ENCODE data around the gene UCN2.

DNA sequence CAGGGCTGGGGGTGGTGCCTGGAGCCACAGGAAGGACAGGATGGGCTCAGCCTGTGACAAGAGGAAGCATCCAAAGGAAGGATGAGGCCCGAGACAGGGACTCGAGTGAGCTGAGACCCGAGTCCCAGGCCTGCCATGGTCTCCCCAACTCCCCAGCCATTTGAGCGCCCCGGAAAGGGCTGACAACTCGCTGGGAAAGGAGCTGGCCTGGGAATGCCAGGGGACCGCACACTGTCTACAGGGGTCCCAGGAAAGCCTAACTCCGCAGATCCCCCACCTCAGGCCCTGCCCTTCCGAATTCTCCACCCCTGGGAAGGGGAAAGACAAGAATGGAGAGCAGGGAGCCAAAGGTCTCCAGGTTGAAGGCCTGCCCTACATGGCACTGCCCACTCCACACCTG is 38.6 kb downstream of the UCN2 start:
- TF ChIP-seq, protein P1, sequence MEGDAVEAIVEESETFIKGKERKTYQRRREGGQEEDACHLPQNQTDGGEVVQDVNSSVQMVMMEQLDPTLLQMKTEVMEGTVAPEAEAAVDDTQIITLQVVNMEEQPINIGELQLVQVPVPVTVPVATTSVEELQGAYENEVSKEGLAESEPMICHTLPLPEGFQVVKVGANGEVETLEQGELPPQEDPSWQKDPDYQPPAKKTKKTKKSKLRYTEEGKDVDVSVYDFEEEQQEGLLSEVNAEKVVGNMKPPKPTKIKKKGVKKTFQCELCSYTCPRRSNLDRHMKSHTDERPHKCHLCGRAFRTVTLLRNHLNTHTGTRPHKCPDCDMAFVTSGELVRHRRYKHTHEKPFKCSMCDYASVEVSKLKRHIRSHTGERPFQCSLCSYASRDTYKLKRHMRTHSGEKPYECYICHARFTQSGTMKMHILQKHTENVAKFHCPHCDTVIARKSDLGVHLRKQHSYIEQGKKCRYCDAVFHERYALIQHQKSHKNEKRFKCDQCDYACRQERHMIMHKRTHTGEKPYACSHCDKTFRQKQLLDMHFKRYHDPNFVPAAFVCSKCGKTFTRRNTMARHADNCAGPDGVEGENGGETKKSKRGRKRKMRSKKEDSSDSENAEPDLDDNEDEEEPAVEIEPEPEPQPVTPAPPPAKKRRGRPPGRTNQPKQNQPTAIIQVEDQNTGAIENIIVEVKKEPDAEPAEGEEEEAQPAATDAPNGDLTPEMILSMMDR (conservative IDR thresholded peaks at IDR 0.05), result no peak
- TF ChIP-seq ZFX (IDR thresholded peaks at IDR 0.05), result no peak
